OCI-LY1 (cell line): Measurements from ENCODE around the gene ITGA4.

Experiments used
- CTCF ChIP-seq: fragments of 200-600 bp; sonication (generic), shearing (Covaris generic); IDR thresholded peaks from 2 replicates; pipeline ENCODE4 v1.5.1; 2017; ENCODE audit warnings: mild to moderate bottlenecking, antibody characterized with exemption, low read length, moderate library complexity, mixed read lengths
- EZH2 ChIP-seq: fragments of 200-600 bp; sonication (generic), shearing (Covaris generic); IDR thresholded peaks from 2 replicates; pipeline ENCODE4 v1.8.0; 2017; ENCODE audit warnings: borderline replicate concordance, mixed run types, mild to moderate bottlenecking, antibody characterized with exemption, low read length, moderate library complexity, mixed read lengths

GRCh38 chr2:181576431-181576830 is 119.2 kb downstream of the ITGA4 start:
- TF ChIP-seq CTCF: no peak
- TF ChIP-seq EZH2: no peak
